GM10847 (cell line): ENCODE data around the gene ZNF560.
A peak's percentile ranks its signal among the peaks of the same experiment; 100 is the strongest.

ENCODE experiments used
- POLR2A ChIP-seq: IDR thresholded peaks from 2 replicates; pipeline ENCODE4 v1.6.1; 2011; ENCODE audit not compliant: insufficient read length; ENCODE audit errors: extremely low read depth

Gene ZNF560

GRCh38 chr19:9498183-9498902 is at the start of gene ZNF560:
TSS of gene ZNF560 (minus strand) at chr19:9498616. CDS start at chr19:9475313, 23,303 bp downstream.
- no peak for TF ChIP-seq POLR2A

DNA sequence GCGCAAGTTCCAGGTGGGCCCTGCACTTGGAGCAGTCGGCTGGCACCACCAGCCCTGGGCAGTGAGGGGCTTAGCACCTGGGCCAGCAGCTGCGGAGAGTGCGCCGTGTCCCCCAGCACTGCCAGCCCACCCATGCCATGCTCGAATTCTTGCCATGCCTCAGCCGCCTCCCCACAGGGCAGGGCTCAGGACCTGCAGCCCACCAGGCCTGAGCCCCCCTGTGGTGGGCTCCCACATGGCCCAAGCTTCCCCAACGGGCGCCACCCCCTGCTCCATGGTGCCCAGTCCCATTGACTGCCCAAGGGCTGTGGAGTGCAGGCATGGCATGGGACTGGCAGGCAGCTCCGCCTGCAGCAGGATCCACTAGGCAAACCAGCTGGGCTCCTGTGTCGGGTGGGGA is 49.5 kb upstream of the ZNF560 start:
- TF ChIP-seq POLR2A = no peak

DNA sequence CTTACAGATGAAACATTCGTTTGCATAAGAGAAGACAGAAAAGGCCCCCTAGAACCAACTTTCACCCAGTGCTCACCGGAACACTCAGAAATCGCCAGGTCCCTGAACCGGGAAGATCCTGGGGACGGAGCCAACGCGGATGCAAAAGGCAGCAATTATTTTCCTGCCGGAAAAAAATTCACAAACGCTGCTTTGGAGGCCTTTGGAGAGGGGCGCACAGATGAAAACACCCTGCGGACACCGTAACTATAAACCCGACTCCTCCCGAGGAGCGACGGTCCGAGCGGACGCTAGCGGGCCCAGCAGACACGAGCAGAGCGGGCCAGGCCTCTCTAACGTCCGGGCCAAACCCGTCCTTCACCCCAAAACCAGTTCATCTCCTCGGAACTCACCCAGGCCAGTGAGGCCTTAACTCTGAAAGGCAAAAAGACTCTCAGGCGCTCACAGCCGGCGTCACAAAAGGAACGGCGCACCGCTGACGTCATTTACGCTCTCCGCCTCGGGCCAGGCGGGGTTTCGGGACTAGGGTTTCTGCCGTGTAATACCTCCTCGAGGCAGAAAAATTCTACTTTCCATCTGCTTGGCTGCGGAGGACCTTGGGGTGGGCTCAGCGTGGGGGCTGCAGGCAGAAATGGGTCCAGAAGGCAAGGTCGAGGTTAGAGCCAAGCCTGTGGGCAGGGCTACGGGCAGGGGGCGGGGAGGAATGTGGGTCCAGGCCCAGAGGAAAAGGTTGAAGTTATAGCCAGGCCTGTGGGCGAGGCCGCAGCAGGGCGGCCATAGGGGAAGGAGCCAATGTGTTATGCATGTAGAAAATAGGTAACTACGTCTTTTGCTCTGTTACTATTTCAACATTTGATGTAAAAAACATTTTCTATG is 40.0 kb upstream of the ZNF560 start, which contains the start of gene ZNF426:
TSS of gene ZNF426 (minus strand) at position 463 of the 876 bp plus-strand sequence. CDS start 2,413 bp downstream, outside the sequence.
- peak; percentile 37 for TF ChIP-seq POLR2A

- TF ChIP-seq POLR2A = no peak
Observed at GRCh38 chr19:9535934-9536333, 37.5 kb upstream of the ZNF560 start.

- TF ChIP-seq POLR2A = no peak
Observed at GRCh38 chr19:9531933-9532332, 33.5 kb upstream of the ZNF560 start.

DNA sequence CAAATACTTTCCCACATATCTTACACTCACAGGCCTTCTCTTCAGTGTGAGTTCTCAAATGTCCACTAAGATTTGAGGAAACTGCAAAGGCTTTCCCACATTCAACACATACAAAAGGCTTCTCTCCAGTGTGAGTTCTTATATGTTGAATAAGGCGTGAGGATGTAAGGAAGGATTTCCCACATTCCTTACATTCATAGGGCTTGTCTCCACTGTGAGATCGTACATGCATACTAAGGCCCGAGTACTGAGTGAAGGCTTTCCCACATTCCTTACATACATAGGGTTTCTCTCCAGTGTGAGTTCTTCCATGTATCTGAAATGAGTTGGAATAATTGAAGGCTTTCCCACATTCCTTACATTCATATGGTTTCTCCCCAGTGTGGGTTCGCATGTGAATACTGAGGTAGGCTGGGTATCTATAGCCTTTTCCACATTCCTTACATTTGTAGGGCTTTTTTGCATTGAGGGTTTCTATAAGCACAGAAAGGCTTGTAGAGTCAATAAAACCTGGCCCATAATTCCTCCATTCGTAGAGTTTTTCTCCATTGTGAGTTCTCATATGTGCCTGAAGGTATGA is 30.4 kb upstream of the ZNF560 start:
- no peak for TF ChIP-seq POLR2A

DNA sequence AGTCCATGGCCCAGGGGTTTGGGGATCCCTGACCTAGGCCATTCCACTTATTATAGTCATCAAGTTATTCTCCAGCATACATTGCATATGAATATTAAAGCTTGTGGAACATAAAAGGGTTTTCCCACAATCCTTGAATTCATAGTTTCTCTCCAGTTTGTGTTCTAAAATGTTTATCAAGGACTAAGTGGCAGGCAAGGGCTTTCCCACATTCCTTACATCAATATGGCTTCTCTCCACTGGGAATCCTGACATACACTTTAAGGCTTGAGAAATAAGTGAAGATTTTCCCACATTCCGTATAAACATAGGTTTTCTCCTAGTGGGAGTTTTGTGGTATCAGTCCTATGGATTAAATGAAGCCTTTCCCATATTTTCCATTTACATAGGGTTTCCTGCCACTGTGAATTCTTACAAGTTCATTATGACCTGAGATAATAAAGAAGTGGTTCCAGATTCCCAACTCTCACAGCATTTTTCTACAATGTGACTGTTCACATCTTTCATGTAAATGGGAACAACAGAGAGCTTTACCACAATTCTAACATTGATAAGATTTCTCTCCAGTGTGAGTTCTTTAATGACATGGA is 25.6 kb upstream of the ZNF560 start:
- no peak for TF ChIP-seq POLR2A

GRCh38 chr19:9507285-9507684 is 8.9 kb upstream of the ZNF560 start:
- no peak for TF ChIP-seq POLR2A

- no peak for TF ChIP-seq POLR2A
Observed at GRCh38 chr19:9500796-9501195, 2.4 kb upstream of the ZNF560 start.

DNA sequence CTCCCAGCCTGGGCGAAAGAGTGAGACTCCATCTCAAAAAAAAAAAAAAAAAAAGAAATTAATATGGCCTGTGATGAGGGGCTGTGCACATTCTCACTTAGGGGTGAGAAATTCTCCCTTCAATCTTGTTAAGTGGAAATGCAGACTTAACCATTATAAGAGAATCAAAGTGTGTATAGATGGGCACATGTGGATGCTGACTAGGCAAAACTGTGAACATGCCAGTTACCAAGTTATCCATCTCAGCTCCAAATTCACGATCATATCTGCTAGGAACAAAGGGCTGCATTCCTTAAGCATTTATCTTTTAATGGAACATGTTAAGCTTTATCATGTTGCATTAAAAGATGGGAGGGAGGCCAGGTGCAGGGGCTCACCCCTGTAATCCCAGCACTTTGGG is 4.3 kb downstream of the ZNF560 start:
- no peak for TF ChIP-seq POLR2A

- TF ChIP-seq POLR2A = no peak
Observed at GRCh38 chr19:9487016-9487415, 11.4 kb downstream of the ZNF560 start.

GRCh38 chr19:9485140-9485539 is 13.3 kb downstream of the ZNF560 start:
- TF ChIP-seq POLR2A = no peak

- no peak for TF ChIP-seq POLR2A
Observed at GRCh38 chr19:9474975-9475374, 23.4 kb downstream of the ZNF560 start.

DNA sequence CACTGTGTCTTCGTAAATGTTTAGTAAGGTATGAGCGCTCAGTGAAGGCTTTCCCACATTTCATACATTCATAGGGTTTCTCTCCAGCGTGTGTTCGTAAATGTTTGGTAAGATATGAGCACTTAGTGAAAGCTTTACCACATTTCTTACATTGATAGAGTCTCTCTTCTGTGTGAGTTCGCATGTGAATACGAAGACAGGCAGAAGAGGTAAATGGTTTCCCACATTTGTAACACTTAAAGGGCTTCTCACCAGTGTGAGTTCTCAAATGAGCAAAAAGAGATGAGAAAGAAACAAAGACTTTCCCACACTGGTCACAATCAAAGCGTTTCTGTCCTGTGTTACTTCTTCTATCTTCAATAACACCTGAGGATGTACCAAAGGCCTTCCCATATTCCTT is 31.3 kb downstream of the ZNF560 start:
- TF ChIP-seq POLR2A = no peak

- TF ChIP-seq POLR2A = no peak
Observed at GRCh38 chr19:9461938-9462337, 36.5 kb downstream of the ZNF560 start.
